Mesenchymal stem cell (in vitro differentiated cells and primary cell): ENCODE data around the gene APCDD1.

ENCODE experiments used
- DNase-seq: peaks from one replicate; pipeline ENCODE4 v3.0.0-alpha.2; 2013
- H2AFZ ChIP-seq: one replicate; pipeline ENCODE4 v1.6.1; 2013; ENCODE audit warnings: low read depth, mild to moderate bottlenecking, control low read depth, inconsistent platforms, low read length, moderate library complexity
- H2AK5ac ChIP-seq: 2 replicates; pipeline ENCODE4 v1.6.1; 2013; ENCODE audit warnings: low read length, moderate library complexity, mild to moderate bottlenecking, inconsistent platforms; ENCODE audit not compliant: severe bottlenecking
- H2BK120ac ChIP-seq: one replicate; pipeline ENCODE4 v1.6.1; 2013; ENCODE audit warnings: low read depth, mild to moderate bottlenecking, inconsistent platforms, low read length, moderate library complexity
- H2BK12ac ChIP-seq, 2 experiments: one replicate each; pipeline ENCODE4 v1.6.1; 2013; ENCODE audit warnings: inconsistent platforms in 2 of 2, low read length in 2 of 2, mild to moderate bottlenecking in 2 of 2, moderate library complexity in 2 of 2, control low read depth in 1 of 2
- H2BK15ac ChIP-seq: one replicate; pipeline ENCODE4 v1.6.1; 2013; ENCODE audit warnings: mild to moderate bottlenecking, low read depth, inconsistent platforms; ENCODE audit not compliant: poor library complexity, severe bottlenecking
- H2BK5ac ChIP-seq: 2 replicates; pipeline ENCODE4 v1.6.1; 2013; ENCODE audit warnings: low read depth, mild to moderate bottlenecking, low read length, control low read depth, inconsistent platforms; ENCODE audit not compliant: poor library complexity, severe bottlenecking
- H3K14ac ChIP-seq, 2 experiments: one replicate each; pipeline ENCODE4 v1.6.1; 2013; ENCODE audit warnings: inconsistent platforms in 2 of 2, low read length in 2 of 2, control low read depth in 1 of 2, mild to moderate bottlenecking in 1 of 2, moderate library complexity in 1 of 2
- H3K18ac ChIP-seq, 2 experiments: one replicate each; pipeline ENCODE4 v1.6.1; 2013; ENCODE audit warnings: inconsistent platforms in 2 of 2, low read length in 2 of 2, control low read depth in 1 of 2, low read depth in 1 of 2, mild to moderate bottlenecking in 1 of 2
- H3K23ac ChIP-seq, 2 experiments: one replicate each; pipeline ENCODE4 v1.6.1; 2013; ENCODE audit warnings: inconsistent platforms in 2 of 2, low read length in 2 of 2, mild to moderate bottlenecking in 2 of 2, moderate library complexity in 2 of 2, control low read depth in 1 of 2
- H3K27ac ChIP-seq: 2 replicates; pipeline ENCODE4 v1.5.1; 2013; ENCODE audit warnings: mild to moderate bottlenecking, moderate library complexity, low read length, control low read depth, inconsistent platforms; ENCODE audit not compliant: poor library complexity, severe bottlenecking
- H3K27me3 ChIP-seq, 2 experiments: 2 replicates each; pipeline versions ENCODE4 v1.6.1 to v1.7.0; 2013; ENCODE audit warnings: low read length in 2 of 2, mild to moderate bottlenecking in 2 of 2, moderate library complexity in 2 of 2, control low read depth in 1 of 2, inconsistent platforms in 1 of 2; ENCODE audit not compliant: control insufficient read depth in 1 of 2, insufficient read depth in 1 of 2
- H3K36me3 ChIP-seq, 2 experiments: 2 replicates each; pipeline versions ENCODE4 v1.6.1 to v1.7.0; 2013; ENCODE audit warnings: low read length in 2 of 2, control low read depth in 1 of 2, inconsistent platforms in 1 of 2, low read depth in 1 of 2, mild to moderate bottlenecking in 1 of 2; ENCODE audit not compliant: insufficient read depth in 2 of 2, control insufficient read depth in 1 of 2
- H3K4ac ChIP-seq, 2 experiments: one replicate each; pipeline ENCODE4 v1.6.1; 2013; ENCODE audit warnings: inconsistent platforms in 2 of 2, low read length in 2 of 2, mild to moderate bottlenecking in 2 of 2, moderate library complexity in 2 of 2, control low read depth in 1 of 2, low read depth in 1 of 2
- H3K4me1 ChIP-seq: 2 replicates; pipeline ENCODE4 v1.6.1; 2013; ENCODE audit warnings: low read depth, low read length, control low read depth; ENCODE audit not compliant: control insufficient read depth, insufficient read depth
- H3K4me2 ChIP-seq: 2 replicates; pipeline ENCODE4 v1.6.1; 2013; ENCODE audit warnings: low read length, mild to moderate bottlenecking, inconsistent platforms; ENCODE audit not compliant: poor library complexity, severe bottlenecking
- H3K4me3 ChIP-seq, 2 experiments: 2 replicates each; pipeline versions ENCODE4 v1.5.1 to v1.7.0; 2013; ENCODE audit warnings: low read length in 2 of 2, mild to moderate bottlenecking in 2 of 2, control low read depth in 1 of 2, low read depth in 1 of 2; ENCODE audit not compliant: insufficient read depth in 1 of 2
- H3K79me1 ChIP-seq: replicated peaks from 2 replicates; pipeline ENCODE4 v1.6.1; 2013; ENCODE audit warnings: mild to moderate bottlenecking, control low read depth, low read length, inconsistent platforms; ENCODE audit not compliant: poor library complexity, severe bottlenecking
- H3K9ac ChIP-seq: 2 replicates; pipeline ENCODE4 v1.7.0; 2013; ENCODE audit warnings: mild to moderate bottlenecking, low read length, moderate library complexity
- H3K9me3 ChIP-seq: 2 replicates; pipeline ENCODE4 v1.7.0; 2013; ENCODE audit warnings: mild to moderate bottlenecking, low read length; ENCODE audit not compliant: control insufficient read depth
- H4K8ac ChIP-seq: one replicate; pipeline ENCODE4 v1.6.1; 2013; ENCODE audit warnings: inconsistent platforms, mild to moderate bottlenecking, low read length, moderate library complexity
- H4K91ac ChIP-seq: one replicate; pipeline ENCODE4 v1.6.1; 2013; ENCODE audit warnings: mild to moderate bottlenecking, low read length, inconsistent platforms
- whole genome bisulfite sequencing: methylation state at CpG from one replicate; pipeline ENCODE4 v1.1.7; 2013; ENCODE audit warnings: mixed read lengths; 5-methylcytosine and 5-hydroxymethylcytosine counted together

The APCDD1 gene

DNA sequence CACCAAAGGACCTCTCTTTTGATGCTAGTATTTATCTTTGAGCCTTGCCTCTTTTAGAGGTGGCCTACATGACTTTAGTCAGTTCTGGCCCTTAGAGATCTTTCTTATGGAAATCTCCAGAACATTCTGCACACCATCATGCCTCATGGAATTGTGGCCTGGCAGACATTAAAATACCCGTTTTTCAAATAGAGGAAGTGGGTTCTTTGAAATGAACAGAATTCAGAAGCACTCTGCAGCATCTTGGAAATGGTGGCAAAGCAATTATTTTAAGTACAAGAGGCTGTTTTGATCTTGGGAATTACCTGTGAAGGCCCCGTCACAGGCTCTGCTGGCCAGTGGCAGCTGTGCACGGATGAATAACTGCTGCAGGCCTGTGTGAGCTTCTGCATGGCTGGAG is 40.7 kb upstream of the APCDD1 start:
- no peak overlapping the region for H3K18ac ChIP-seq
- H2BK15ac ChIP-seq: no peak overlapping the region
- H2AK5ac ChIP-seq: no peak overlapping the region
- no peak overlapping the region for H3K27ac ChIP-seq
- peaks cover 5% of the 10 kb centered on the region for H3K4me1 ChIP-seq
- no peaks in the 10 kb centered on the region for H3K9me3 ChIP-seq
- no peak overlapping the region for H2BK120ac ChIP-seq
- H3K4me2 ChIP-seq: no peak overlapping the region
- H3K36me3 ChIP-seq: no peaks in the 10 kb centered on the region
- no peak overlapping the region for H4K8ac ChIP-seq
- no peak overlapping the region for H3K9ac ChIP-seq
- H3K14ac ChIP-seq: no peak overlapping the region
- no peak overlapping the region for H3K23ac ChIP-seq
- H2BK5ac ChIP-seq: no peak overlapping the region
- no peak overlapping the region for H2BK12ac ChIP-seq
- WGBS: 78% methylated on average over 3 of the region's 3 CpGs
- no peaks in the 10 kb centered on the region for H3K79me1 ChIP-seq
- no peak overlapping the region for H3K4ac ChIP-seq
- no peak overlapping the region for H3K4me3 ChIP-seq
- H4K91ac ChIP-seq: no peak overlapping the region
- no peak for DNase-seq
- H2AFZ ChIP-seq: no peak overlapping the region
- H3K27me3 ChIP-seq: peaks cover 8 to 12% of the 10 kb centered on the region in 2 experiments

DNA sequence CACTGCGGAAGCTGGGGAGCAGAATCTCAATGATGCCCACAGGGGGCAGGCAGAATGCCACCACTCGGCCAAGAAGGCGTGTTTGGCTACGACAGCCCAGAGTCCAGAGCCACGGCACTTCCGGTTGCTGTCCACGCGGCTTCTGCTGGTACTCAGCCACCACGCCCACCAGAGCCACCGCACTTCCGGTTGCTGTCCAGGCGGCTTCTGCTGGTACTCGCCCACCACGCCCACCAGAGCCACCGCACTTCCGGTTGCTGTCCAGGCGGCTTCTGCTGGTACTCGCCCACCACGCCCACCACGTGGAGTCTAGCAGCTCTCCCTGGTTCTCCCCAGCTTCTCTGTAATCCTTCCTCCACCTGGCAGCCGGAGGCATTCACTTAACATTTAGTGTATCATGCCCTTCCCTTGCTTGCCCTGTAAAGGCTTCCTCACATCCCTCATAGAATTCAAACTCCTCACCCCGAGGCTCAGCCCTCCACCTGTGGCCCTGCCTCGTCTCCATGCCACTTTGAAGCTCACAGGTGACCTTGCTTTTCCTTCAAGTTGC is 40.1 kb upstream of the APCDD1 start:
- H4K8ac ChIP-seq: no peak overlapping the region
- H2BK5ac ChIP-seq: no peak overlapping the region
- H2BK15ac ChIP-seq: no peak overlapping the region
- H2AFZ ChIP-seq: no peak overlapping the region
- no peaks in the 10 kb centered on the region for H3K36me3 ChIP-seq
- peaks cover 1% of the 10 kb centered on the region for H3K9me3 ChIP-seq
- no peak overlapping the region for H4K91ac ChIP-seq
- no peak overlapping the region for H2AK5ac ChIP-seq
- no peak overlapping the region for H2BK12ac ChIP-seq
- no peak overlapping the region for H3K23ac ChIP-seq
- 92% methylated on average over 23 of the region's 23 CpGs for WGBS
- no peak overlapping the region for H3K4me2 ChIP-seq
- no peak overlapping the region for H3K9ac ChIP-seq
- no peak overlapping the region for H3K27ac ChIP-seq
- DNase-seq: no peak
- no peak overlapping the region for H3K4ac ChIP-seq
- no peaks in the 10 kb centered on the region for H3K79me1 ChIP-seq
- peaks cover 8 to 12% of the 10 kb centered on the region in 2 experiments for H3K27me3 ChIP-seq
- no peak overlapping the region for H3K14ac ChIP-seq
- H3K18ac ChIP-seq: no peak overlapping the region
- H3K4me3 ChIP-seq: no peak overlapping the region
- H3K4me1 ChIP-seq: peaks cover 5% of the 10 kb centered on the region
- H2BK120ac ChIP-seq: no peak overlapping the region

DNA sequence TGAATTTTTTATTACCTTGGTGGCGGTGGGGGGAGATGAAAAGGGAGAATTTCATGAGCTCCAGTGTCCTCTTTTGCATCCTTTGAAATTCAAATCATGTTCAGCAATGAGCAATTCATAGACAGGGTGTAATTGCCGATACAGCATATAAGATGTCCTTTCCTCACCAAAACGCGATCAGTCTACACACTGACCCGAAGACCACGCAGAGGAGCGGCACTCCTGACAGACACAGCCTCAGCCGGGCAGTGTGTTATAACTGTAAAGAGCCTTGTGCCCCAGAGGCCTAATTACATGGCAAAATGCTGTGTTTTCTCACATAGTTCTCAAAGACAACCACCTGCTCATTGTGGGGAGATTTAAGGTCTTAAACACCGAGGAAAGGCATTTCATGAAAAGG is 38.4 kb upstream of the APCDD1 start:
- Histone ChIP-seq H3K23ac (no peak overlapping the region), H4K8ac (no peak overlapping the region), H2BK15ac (no peak overlapping the region), H3K4me3 (no peak overlapping the region), H2AFZ (no peak overlapping the region), H3K27me3 (peaks cover 6 to 8% of the 10 kb centered on the region in 2 experiments), H4K91ac (no peak overlapping the region), H3K79me1 (no peaks in the 10 kb centered on the region), H3K4me1 (peaks cover 2% of the 10 kb centered on the region), H3K9ac (no peak overlapping the region), H2BK12ac (no peak overlapping the region), H3K9me3 (peaks cover 11% of the 10 kb centered on the region), H3K4ac (no peak overlapping the region), H2BK5ac (no peak overlapping the region), H2AK5ac (no peak overlapping the region), H3K36me3 (no peaks in the 10 kb centered on the region), H3K4me2 (no peak overlapping the region), H2BK120ac (no peak overlapping the region), H3K18ac (no peak overlapping the region), H3K27ac (no peak overlapping the region), H3K14ac (no peak overlapping the region)
- 95% methylated on average over 7 of the region's 9 CpGs for WGBS
- DNase-seq: no peak

DNA sequence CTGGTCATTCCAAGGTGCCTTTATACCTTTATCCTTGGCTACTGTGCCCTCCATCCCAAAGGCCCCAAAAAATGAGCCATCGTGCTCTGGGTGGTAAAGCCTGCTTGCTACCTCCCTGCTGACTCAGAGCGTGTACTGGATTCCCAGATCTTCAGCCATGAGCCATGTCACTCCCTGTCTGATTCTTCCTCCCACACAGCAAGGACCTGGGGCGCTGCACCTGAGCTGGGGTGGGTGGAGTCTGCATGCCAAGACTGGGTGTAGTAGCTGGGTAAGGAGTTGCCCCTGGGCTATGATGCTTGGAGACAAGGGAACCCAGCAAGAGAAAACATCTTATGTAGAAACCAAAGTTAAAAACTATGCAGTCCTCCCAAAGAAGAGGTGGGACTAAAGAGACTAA is 37.2 kb upstream of the APCDD1 start:
- no peaks in the 10 kb centered on the region for H3K79me1 ChIP-seq
- H3K9me3 ChIP-seq: peaks cover 11% of the 10 kb centered on the region
- no peak overlapping the region for H2BK5ac ChIP-seq
- H3K4me1 ChIP-seq: no peaks in the 10 kb centered on the region
- no peak overlapping the region for H2AK5ac ChIP-seq
- no peak overlapping the region for H4K91ac ChIP-seq
- no peak overlapping the region for H3K4me2 ChIP-seq
- no peak overlapping the region for H3K9ac ChIP-seq
- H4K8ac ChIP-seq: no peak overlapping the region
- H3K36me3 ChIP-seq: no peaks in the 10 kb centered on the region
- no peak overlapping the region for H3K14ac ChIP-seq
- H2BK12ac ChIP-seq: no peak overlapping the region
- no peak overlapping the region for H3K4me3 ChIP-seq
- peaks cover 6 to 8% of the 10 kb centered on the region in 2 experiments for H3K27me3 ChIP-seq
- 85% methylated on average over 2 of the region's 3 CpGs for WGBS
- no peak for DNase-seq
- no peak overlapping the region for H3K4ac ChIP-seq
- H3K23ac ChIP-seq: no peak overlapping the region
- no peak overlapping the region for H2AFZ ChIP-seq
- no peak overlapping the region for H3K18ac ChIP-seq
- no peak overlapping the region for H3K27ac ChIP-seq
- no peak overlapping the region for H2BK15ac ChIP-seq
- no peak overlapping the region for H2BK120ac ChIP-seq
